Lower leg skin (tissue), 3 donors: Measurements from ENCODE around the gene FOXN1.

Source experiments
- CTCF ChIP-seq, 3 donors: fragments of 450-650 bp; IDR thresholded peaks; one replicate each; pipeline ENCODE4 v1.5.1; 2016; ENCODE audit warnings: antibody characterized with exemption in 3 of 3, mild to moderate bottlenecking in 3 of 3, moderate library complexity in 2 of 3
- POLR2A ChIP-seq, 2 donors: fragments of 450-650 bp; IDR thresholded peaks; one replicate each; pipeline ENCODE4 v1.6.1; 2016 to 2017; ENCODE audit warnings: antibody characterized with exemption in 2 of 2, mild to moderate bottlenecking in 1 of 2, moderate library complexity in 1 of 2

GRCh38 chr17:28574526-28574925 lies 68.4 kb downstream of the FOXN1 start:
- TF ChIP-seq CTCF (IDR thresholded peaks at IDR 0.05), result no peak
- TF ChIP-seq POLR2A (IDR thresholded peaks at IDR 0.05), result no peak
